Measurements from ENCODE around the gene TMEM131L.

Gene TMEM131L

GRCh38 chr4:153523164-153523796 lies 57.1 kb downstream of the TMEM131L start:
- no peak for DNase-seq

GRCh38 chr4:153523941-153524386 lies 57.8 kb downstream of the TMEM131L start:
- DNase-seq: no peak

GRCh38 chr4:153524682-153525081 lies 58.5 kb downstream of the TMEM131L start:
- DNase-seq: no peak

DNA sequence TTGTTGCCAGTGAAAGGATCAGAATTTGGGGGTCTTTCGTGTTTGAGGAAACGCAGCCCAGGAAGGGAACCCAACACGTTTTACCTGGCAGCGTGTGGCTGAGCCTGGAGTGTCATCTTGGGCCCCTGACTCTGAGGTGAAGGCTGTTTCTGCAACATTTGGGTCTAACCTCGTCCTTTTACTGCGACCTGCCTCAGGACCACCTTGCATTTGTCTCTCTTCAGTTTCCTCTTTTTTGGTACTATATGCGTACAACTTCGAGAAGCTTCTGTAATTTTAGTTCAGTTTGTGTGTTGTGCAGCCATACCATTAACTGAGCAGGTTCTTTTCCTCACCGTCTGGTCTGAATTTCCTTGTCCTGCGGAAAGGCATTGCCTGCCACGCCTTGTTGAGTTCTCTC lies 61.5 kb downstream of the TMEM131L start:
- no peak for DNase-seq

- no peak for DNase-seq
Observed at GRCh38 chr4:153528705-153529485, 62.7 kb downstream of the TMEM131L start.

DNA sequence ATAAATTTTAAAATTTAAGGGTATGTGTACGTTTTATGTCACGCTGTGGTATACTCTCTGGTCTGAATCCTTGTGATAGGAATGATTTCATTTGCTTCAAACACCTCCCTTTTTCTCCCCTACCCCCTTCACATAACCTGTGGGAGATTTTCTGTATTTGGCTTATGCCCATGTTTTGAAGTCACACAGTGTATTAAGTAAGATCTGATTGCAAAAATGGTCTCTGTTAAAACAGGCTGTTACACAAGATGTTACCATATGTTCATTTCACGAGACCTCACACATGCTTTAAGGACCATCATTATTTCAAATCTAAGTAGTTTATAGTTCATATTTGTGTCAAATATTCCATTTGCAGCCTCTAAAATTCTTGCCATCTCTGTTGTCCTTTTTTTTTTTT lies 63.5 kb downstream of the TMEM131L start:
- no peak for DNase-seq

- DNase-seq: no peak
Observed at GRCh38 chr4:153530284-153530999, 64.3 kb downstream of the TMEM131L start.

- no peak for DNase-seq
Observed at GRCh38 chr4:153531000-153531358, 64.8 kb downstream of the TMEM131L start.

GRCh38 chr4:153531976-153532626 lies 65.9 kb downstream of the TMEM131L start:
- no peak for DNase-seq

DNA sequence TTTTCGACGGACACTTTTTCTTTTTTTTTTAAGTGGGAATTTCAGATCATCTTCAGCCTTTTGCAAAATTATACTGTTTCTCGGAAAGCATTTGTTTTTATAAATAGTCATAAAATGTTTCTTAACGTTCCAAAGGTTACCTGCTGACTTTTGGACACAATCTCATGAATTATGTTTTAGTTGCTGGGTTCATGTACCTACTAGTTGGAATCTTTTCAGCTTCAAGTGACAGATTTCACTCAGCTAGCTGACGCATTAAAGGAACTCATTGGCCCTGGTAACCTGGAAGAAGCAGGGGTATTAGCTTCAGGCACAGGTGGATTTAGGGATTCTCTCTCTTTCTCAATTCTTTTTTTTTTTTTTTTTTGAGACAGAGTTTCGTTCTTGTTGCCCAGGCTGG lies 66.5 kb downstream of the TMEM131L start:
- DNase-seq: no peak

- DNase-seq: no peak
Observed at GRCh38 chr4:153533387-153533786, 67.2 kb downstream of the TMEM131L start.

- DNase-seq: no peak
Observed at GRCh38 chr4:153534792-153535629, 68.9 kb downstream of the TMEM131L start.

DNA sequence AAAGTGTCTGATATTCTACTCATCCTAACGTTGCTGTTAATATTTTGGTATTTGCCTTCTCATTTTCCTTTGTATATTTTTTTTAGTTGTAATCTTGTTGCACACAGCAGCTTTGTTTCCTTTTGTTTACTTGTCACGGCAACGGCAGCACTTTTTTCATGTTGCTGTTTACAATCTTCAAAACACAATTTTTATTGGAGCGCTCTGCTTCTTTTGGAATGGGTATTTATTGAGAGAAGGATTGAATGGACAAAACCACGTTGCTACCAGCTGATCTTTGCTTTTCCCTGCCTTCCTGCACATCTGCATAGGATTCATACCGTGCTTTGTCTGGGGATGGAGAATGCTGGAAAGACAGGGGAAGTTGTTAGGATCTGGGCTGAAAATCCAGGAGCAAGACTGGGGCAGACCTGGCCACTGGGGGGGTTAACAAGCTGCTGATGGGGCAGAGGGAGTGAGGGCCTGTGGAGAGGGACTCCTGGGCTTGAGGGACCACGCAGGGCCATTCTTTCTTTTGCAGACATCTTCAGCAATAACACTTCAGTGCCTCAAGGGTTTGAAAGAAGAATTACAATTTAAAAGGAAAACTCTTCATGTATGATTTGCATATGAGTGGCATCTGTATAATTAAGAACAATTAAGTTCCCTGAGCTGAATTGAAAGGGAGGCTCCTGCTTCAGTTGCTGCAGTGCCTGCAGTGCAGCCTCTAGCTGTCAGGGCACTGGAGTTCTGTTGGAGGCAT lies 69.8 kb downstream of the TMEM131L start:
- no peak for DNase-seq

DNA sequence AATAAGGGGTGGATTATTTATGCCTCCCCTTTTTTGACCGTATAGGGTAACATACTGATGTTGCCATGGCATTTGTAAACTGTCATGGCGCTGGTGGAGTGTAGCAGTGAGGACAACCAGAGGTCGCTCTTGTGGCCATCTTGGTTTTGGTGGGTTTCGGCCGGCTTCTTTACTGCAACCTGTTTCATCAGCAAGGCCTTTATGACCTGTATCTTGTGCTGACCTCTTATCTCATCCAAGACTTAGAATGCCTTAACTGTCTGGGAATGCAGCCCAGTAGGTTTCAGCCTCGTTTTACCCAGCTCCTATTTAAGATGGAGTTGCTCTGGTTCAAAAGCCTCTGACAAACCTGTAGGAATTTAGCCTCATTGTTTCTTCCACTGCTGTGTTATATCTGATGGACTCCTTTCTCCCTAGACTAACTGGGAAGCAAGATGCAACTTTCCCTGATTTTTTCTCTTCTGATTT lies 71.4 kb downstream of the TMEM131L start:
- DNase-seq: no peak

DNA sequence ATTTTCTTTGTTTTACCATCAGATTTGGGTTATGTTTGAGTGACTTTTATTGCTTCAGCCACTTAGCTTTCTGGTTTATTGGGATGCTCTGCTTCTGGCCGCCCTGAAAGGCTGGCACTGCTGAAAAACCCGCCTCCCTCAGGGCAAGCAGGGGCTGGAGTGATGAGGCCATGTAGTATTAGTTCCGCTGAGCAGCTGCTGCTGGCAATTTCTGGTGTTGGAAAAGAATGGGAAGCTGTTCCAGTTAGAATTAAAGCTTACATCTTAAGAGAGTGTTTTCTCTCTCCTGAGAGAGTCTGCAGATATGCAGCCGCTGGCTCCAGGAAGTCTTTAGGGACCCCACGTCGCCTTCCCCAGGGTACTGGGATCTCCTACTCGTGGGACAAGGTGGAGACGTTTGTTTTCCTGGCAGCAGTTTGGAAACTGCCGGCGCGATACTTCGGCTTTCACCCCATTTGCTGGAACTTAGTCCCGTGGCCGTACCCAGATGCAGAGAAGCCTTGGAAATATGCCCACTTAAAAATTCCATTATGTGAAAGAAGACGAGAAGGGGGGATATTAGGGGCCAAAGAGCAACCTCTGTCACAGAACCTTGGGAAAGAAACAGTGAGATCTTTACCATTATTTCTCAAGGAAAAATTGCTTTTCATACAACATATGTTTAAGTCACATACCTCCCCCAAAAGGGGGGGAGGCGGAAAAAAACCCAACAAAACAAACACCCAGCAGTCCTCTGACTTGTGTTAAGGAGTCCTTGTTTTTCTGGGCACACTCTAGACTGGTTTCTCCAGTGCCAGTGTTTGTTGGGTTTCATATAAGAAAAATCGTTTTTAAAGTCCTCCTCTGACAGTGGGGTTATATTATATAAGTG lies 72.6 kb downstream of the TMEM131L start:
- no peak for DNase-seq

GRCh38 chr4:153539422-153539821 lies 73.3 kb downstream of the TMEM131L start:
- DNase-seq: no peak

GRCh38 chr4:153541456-153542096 lies 75.4 kb downstream of the TMEM131L start:
- no peak for DNase-seq

DNA sequence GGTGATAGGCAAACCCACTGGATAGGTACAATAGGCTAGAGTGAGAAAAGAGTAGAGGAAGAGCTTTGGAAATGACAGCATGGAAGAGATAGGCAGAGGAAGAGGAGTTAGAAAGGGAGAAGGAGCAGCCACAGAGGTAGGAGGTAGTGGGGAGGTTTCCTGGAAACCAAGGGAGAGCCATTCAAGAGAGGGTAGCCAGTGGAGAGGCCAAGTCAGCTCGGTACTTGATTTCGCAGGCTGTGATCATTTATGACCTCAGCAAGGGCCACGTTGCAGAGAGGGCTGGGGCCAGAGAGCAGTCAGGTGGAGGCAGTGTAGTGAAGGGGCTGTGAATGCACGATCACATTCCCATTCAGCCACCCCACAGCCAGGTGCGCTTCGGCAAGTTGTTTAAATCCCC lies 76.0 kb downstream of the TMEM131L start:
- no peak for DNase-seq

GRCh38 chr4:153542834-153543233 lies 76.7 kb downstream of the TMEM131L start:
- DNase-seq: no peak

- no peak for DNase-seq
Observed at GRCh38 chr4:153543351-153543750, 77.2 kb downstream of the TMEM131L start.
